K562 (cell line): ENCODE data around the gene MYOM3. TPM values are rescaled to one million over a fixed set of nuclear protein-coding genes. Genes with fewer than 3 reads are reported as not detected.
A peak's percentile ranks its signal among the peaks of the same experiment; 100 is the strongest.

ENCODE experiments used
- ATAC-seq: fragments of 200-7000 bp; cut with Tn5 transposase; 3 replicates; pipeline ENCODE4 v1.9.1; 2020; ENCODE audit warnings: moderate library complexity
- BruUV-seq: library from RNA; stranded (reverse); fragments of 400-500 nt; replicated peaks from 2 replicates; lab custom pipeline; 2021; lab: Mats Ljungman, UMichigan
- CTCF ChIA-PET: fragments of 300-600 bp; formaldehyde crosslinking; extraction: SDS; loops from one replicate; lab custom pipeline; 2021; ENCODE audit warnings: low intra/inter-chr PET ratio; lab: Yijun Ruan, JAX
- POLR2A ChIA-PET: fragments of 300-600, 350-650 bp; sonication (Branson Sonifier 250); formaldehyde crosslinking; extraction: SDS; loops from one replicate; lab custom pipeline; 2021; ENCODE audit warnings: antibody characterized with exemption, inconsistent platforms; lab: Yijun Ruan, JAX
- DNase-seq, 4 experiments: peaks; one replicate each; pipeline versions ENCODE4 v3.0.0 to v3.0.0-alpha.2; 2011 to 2018; ENCODE audit warnings: low spot score in 3 of 4, mixed read lengths in 3 of 4; ENCODE audit errors: extremely low read depth in 1 of 4
- FAIRE-seq: peaks from 2 replicates; lab custom pipeline; 2011; peaks lifted over from hg19 to GRCh38; lab: Jason Lieb, UNC
- H2AFZ ChIP-seq: 2 replicates; pipeline ENCODE4 v1.6.0; 2011; ENCODE audit warnings: low read depth, low read length, control low read depth, inconsistent platforms
- H3K27ac ChIP-seq: fragments of 200-600 bp; 3 replicates; pipeline ENCODE4 v1.8.0; 2011; ENCODE audit warnings: low read depth, mild to moderate bottlenecking, control low read depth, inconsistent platforms, low read length, moderate library complexity, mixed read lengths; ENCODE audit errors: extremely low read depth
- H3K27me3 ChIP-seq, 2 experiments: fragments of 300-600 bp in 1 of 2; 2 replicates in 1 of 2; 3 replicates in 1 of 2; pipeline versions ENCODE4 v1.6.0 to v1.8.0; 2011; ENCODE audit warnings: inconsistent platforms in 2 of 2, low read length in 2 of 2, mild to moderate bottlenecking in 1 of 2, mixed read lengths in 1 of 2, moderate library complexity in 1 of 2; ENCODE audit not compliant: control insufficient read depth in 2 of 2, insufficient read depth in 2 of 2
- H3K36me3 ChIP-seq: fragments of 300-600 bp; 3 replicates; pipeline ENCODE4 v1.8.0; 2011; ENCODE audit warnings: mild to moderate bottlenecking, low read length, inconsistent platforms; ENCODE audit not compliant: control insufficient read depth, insufficient read depth
- H3K4me1 ChIP-seq, 2 experiments: fragments of 200-600 bp in 1 of 2; replicated peaks in 1 of 2; 2 replicates in 1 of 2; 3 replicates in 1 of 2; pipeline versions ENCODE4 v1.5.1 to v1.8.0; 2011; ENCODE audit warnings: inconsistent platforms in 2 of 2, low read length in 2 of 2, mild to moderate bottlenecking in 1 of 2, mixed read lengths in 1 of 2, moderate library complexity in 1 of 2; ENCODE audit not compliant: control insufficient read depth in 2 of 2, insufficient read depth in 2 of 2
- H3K4me2 ChIP-seq: 2 replicates; pipeline ENCODE4 v1.6.1; 2011; ENCODE audit warnings: low read length, control low read depth, inconsistent platforms, mixed read lengths; ENCODE audit not compliant: insufficient read depth
- H3K4me3 ChIP-seq: fragments of 200-600 bp; sonication (generic), shearing (Covaris generic); 2 replicates; pipeline ENCODE4 v1.5.1; 2016; ENCODE audit warnings: control low read depth, inconsistent platforms
- H3K79me2 ChIP-seq: fragments of 200-600 bp; 3 replicates; pipeline ENCODE4 v1.8.0; 2011; ENCODE audit warnings: low read length, inconsistent platforms; ENCODE audit not compliant: control insufficient read depth, insufficient read depth
- H3K9ac ChIP-seq, 2 experiments: 2 replicates each; pipeline versions ENCODE4 v1.6.0 to v1.6.1; 2011; ENCODE audit warnings: low read depth in 2 of 2, low read length in 2 of 2, control low read depth in 1 of 2, inconsistent platforms in 1 of 2, mild to moderate bottlenecking in 1 of 2, mixed read lengths in 1 of 2; ENCODE audit not compliant: insufficient read depth in 1 of 2
- H3K9me1 ChIP-seq: one replicate; pipeline ENCODE4 v1.6.0; 2011; ENCODE audit warnings: inconsistent platforms, mild to moderate bottlenecking, low read length, moderate library complexity; ENCODE audit not compliant: control insufficient read depth, insufficient read depth
- H3K9me3 ChIP-seq: replicated peaks from 2 replicates; pipeline ENCODE4 v1.5.1; 2011; ENCODE audit warnings: low read depth, low read length, inconsistent platforms; ENCODE audit not compliant: control insufficient read depth, insufficient read depth
- H4K20me1 ChIP-seq: replicated peaks from 2 replicates; pipeline ENCODE4 v1.6.1; 2011; ENCODE audit warnings: low read length, inconsistent platforms, mixed read lengths; ENCODE audit not compliant: control insufficient read depth, insufficient read depth
- E2F4 ChIP-seq: sonication (generic); formaldehyde crosslinking; IDR thresholded peaks from 2 replicates; pipeline ENCODE4 v1.8.0; 2022; ENCODE audit warnings: mild to moderate bottlenecking, low read depth, missing genetic modification reagents
- HDGF ChIP-seq: fragments of 450-650 bp; IDR thresholded peaks from 2 replicates; pipeline ENCODE4 v1.6.1; 2016
- ID3 ChIP-seq, 2 experiments: fragments of 250-450 bp in 1 of 2; fragments of 450-650 bp in 1 of 2; sonication (Bioruptor Pico) in 1 of 2; IDR thresholded peaks; 2 replicates each; pipeline versions ENCODE4 v1.6.1 to v1.8.0; 2016 to 2021; ENCODE audit warnings: mild to moderate bottlenecking in 2 of 2, moderate library complexity in 2 of 2, missing compliant biosample characterization in 1 of 2, missing genetic modification characterization in 1 of 2
- MAX ChIP-seq: sonication (generic); formaldehyde crosslinking; IDR thresholded peaks from 2 replicates; pipeline ENCODE4 v1.9.0; 2022; ENCODE audit warnings: mild to moderate bottlenecking, missing genetic modification reagents
- NUFIP1 ChIP-seq: fragments of 450-650 bp; IDR thresholded peaks from 2 replicates; pipeline ENCODE4 v1.6.1; 2018; ENCODE audit not compliant: partially characterized antibody
- STAT5A ChIP-seq: IDR thresholded peaks from 2 replicates; pipeline ENCODE4 v1.6.1; 2012; ENCODE audit warnings: low read length, inconsistent platforms, borderline replicate concordance
- WGBS: fragments of 100-300 bp; shearing (Covaris generic); methylation state at CpG from one replicate; pipeline ENCODE4 v1.1.6; 2016; ENCODE audit warnings: low coverage, mixed read lengths; ENCODE audit not compliant: insufficient coverage; ENCODE audit errors: missing lambda C conversion rate; 5-methylcytosine and 5-hydroxymethylcytosine counted together
- in situ Hi-C: fragments of 300-500 bp; cut with MboI; formaldehyde crosslinking; loops from 4 replicates; pipeline ENCODE4 v1.15.0; 2018; ENCODE audit warnings: inconsistent platforms, mixed read lengths
- intact Hi-C: fragments of 100-400 bp; cut with micrococcal nuclease; formaldehyde crosslinking; loops from 2 replicates; pipeline ENCODE4 v1.14.2; 2022
- polyA plus RNA-seq, 8 experiments: library from polyadenylated mRNA; depleted of rRNA in 4 of 8; stranded (reverse) in 5 of 8; unstranded in 3 of 8; fragments of >200 nt; fragmentation: Nextera tagmentation in 2 of 8; fragmentation: Illumina TruSeq in 1 of 8; extraction: Ambion mirVana in 2 of 8; extraction: Trizol in 1 of 8; gene quantifications; 2 replicates each; pipeline versions ENCODE4 v1.2.1 to v1.2.3, GENCODE V29; 2011 to 2014; ENCODE audit warnings: inconsistent platforms in 1 of 8, missing spikeins in 1 of 8
- total RNA-seq, 7 experiments: library from RNA; depleted of rRNA in 6 of 7; stranded (reverse); fragments of >200 nt in 6 of 7; fragmentation: Illumina TruSeq in 2 of 7; extraction: Trizol in 2 of 7; gene quantifications; 2 replicates each; pipeline versions ENCODE4 v1.2.1 to v1.2.3, GENCODE V29; 2011 to 2021; ENCODE audit warnings: low replicate concordance in 1 of 7
- TF ChIP-seq, protein P1 (sequence below), 3 experiments: IDR thresholded peaks in 2 of 3; conservative IDR thresholded peaks in 1 of 3; 2 replicates each; pipeline ENCODE4 v1.5.1; 2011 to 2012; ENCODE audit warnings: low read length in 3 of 3, mild to moderate bottlenecking in 3 of 3, control low read depth in 2 of 3, improper control_type of control experiment in 1 of 3, inconsistent platforms in 1 of 3, low read depth in 1 of 3, mixed read lengths in 1 of 3, moderate library complexity in 1 of 3; ENCODE audit not compliant: insufficient read depth in 2 of 3

Gene MYOM3
- total and polyA plus RNA-seq, 9 of the 15 experiments (the other 6 are each of a cell fraction or from before 2014, with no cell fraction given), result 0.01 TPM; not detected in 8

GRCh38 chr1:24156542-24157260 is 44.8 kb upstream of the MYOM3 start (continued):
- TF ChIP-seq E2F4 (CRISPR knock-in tag), result no peak
- TF ChIP-seq MAX (CRISPR knock-in tag), result no peak
- TF ChIP-seq HDGF, result no peak

DNA sequence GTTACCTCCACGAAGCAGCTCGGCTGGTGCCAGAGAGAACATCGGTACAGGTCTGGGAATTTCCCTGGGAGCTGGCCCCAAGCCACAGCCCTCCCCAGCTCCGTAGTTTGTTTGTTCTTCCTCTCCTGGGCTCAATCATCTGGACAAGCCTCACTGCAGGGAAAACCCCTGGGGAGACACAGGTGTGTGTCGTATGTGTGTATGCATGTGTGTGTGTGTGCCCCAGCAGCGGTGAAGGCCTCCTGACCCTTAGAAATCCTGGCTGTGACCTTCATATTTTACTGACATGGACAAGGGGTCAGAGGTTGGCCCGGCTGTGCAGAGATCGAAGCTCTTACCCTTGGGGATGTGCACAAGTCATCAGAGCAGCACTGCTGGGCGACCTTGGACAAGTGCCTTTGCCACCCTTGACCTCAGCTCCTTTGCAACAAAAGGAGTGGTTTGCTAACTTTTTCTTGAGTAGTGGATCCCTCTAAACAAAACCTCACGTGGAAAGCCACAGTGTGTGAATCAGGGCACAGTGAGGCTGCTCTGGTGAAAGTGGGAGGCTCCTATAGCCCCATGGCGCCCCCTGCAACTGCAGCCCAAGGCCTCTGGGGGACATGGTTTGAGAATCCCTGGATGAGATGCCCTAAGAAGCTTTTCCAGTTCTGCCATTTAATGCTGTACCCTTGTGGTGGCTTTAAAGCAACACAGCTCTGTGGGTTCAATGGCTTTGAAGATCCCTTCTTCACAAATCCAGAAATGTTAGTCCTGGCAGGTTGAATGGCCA is 43.3 kb upstream of the MYOM3 start:
- Histone ChIP-seq H3K9me1 (no peaks in the 10 kb centered on the region), H3K27ac (no peak overlapping the region), H3K4me1 (peaks cover 2 to 4% of the 10 kb centered on the region in 2 experiments; a peak in 3 of 5 replicates), H4K20me1 (0 out of 2 replicates have a peak, but pooled peaks cover 2% of the 10 kb centered on the region), H3K4me3 (no peak overlapping the region), H3K36me3 (no peaks in the 10 kb centered on the region), H2AFZ (no peak overlapping the region), H3K79me2 (no peaks in the 10 kb centered on the region), H3K27me3 (peaks cover 43 to 70% of the 10 kb centered on the region in 2 experiments), H3K9me3 (no peaks in the 10 kb centered on the region), H3K4me2 (no peak overlapping the region), H3K9ac (no peak overlapping the region)
- ATAC-seq (peak; percentile 52; the same call in 2 of the 3 replicates), FAIRE-seq (no peak), DNase-seq (peak in 3 of 4 experiments; percentile 12 to 56 (median 55))
- CTCF ChIA-PET, result no interaction called here
- intact Hi-C loops, result no loop called here
- 18% methylated on average over 11 of the region's 11 CpGs for WGBS
- TF ChIP-seq NUFIP1 (no peak), STAT5A (no peak), ID3 (CRISPR knock-in tag; IDR thresholded peaks at IDR 0.05) (no peak), ID3 (tag; IDR thresholded peaks at IDR 0.05) (no peak)
- TF ChIP-seq, protein P1, sequence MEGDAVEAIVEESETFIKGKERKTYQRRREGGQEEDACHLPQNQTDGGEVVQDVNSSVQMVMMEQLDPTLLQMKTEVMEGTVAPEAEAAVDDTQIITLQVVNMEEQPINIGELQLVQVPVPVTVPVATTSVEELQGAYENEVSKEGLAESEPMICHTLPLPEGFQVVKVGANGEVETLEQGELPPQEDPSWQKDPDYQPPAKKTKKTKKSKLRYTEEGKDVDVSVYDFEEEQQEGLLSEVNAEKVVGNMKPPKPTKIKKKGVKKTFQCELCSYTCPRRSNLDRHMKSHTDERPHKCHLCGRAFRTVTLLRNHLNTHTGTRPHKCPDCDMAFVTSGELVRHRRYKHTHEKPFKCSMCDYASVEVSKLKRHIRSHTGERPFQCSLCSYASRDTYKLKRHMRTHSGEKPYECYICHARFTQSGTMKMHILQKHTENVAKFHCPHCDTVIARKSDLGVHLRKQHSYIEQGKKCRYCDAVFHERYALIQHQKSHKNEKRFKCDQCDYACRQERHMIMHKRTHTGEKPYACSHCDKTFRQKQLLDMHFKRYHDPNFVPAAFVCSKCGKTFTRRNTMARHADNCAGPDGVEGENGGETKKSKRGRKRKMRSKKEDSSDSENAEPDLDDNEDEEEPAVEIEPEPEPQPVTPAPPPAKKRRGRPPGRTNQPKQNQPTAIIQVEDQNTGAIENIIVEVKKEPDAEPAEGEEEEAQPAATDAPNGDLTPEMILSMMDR (IDR thresholded peaks at IDR 0.05 in 2 of 3, conservative IDR thresholded peaks at IDR 0.05 in 1 of 3; ENCODE audit: insufficient read depth in 2 of 3, low read depth in 1 of 3, low read length in 3 of 3), result peak; percentile 33 to 50 (median 46); a peak in 5 of 6 replicates
- POLR2A ChIA-PET, result interaction anchor here (0.5 to 2.0 kb wide), 3 partner anchors 10 to 182 kb away, joined by 3 to 5 read pairs (median 3); no protein-coding TSS in a partner anchor
- in situ Hi-C loops, result no loop called here
- BruUV-seq, result no TSS peak
